ENCODE data around the gene HDAC6. TPM values are rescaled to one million over a fixed set of nuclear protein-coding genes. Genes with fewer than 3 reads are reported as not detected.

The HDAC6 gene
- total and polyA plus RNA-seq, 8 donors = 20.9 to 356 (median 67.3) TPM

GRCh38 chrX:48772602-48773001 lies 29.3 kb upstream of the HDAC6 start:
- H3K4me1 ChIP-seq = no peaks in the 10 kb centered on the region
- H3K4me3 ChIP-seq = no peak overlapping the region
- WGBS, 5 donors = 64 to 92% (median 89%) methylated on average over 6 of the region's 6 CpGs
- H3K27ac ChIP-seq = no peak overlapping the region
- no peaks in the 10 kb centered on the region for H3K9me3 ChIP-seq
- TF ChIP-seq CTCF (IDR thresholded peaks at IDR 0.05) (no peak), POLR2AphosphoS5 (IDR thresholded peaks at IDR 0.05) (no peak), POLR2A (IDR thresholded peaks at IDR 0.05) (no peak), EP300 (IDR thresholded peaks at IDR 0.05) (no peak)
- no peaks in the 10 kb centered on the region for H3K27me3 ChIP-seq
- DNase-seq = no peak
- no peaks in the 10 kb centered on the region for H3K36me3 ChIP-seq
- intact Hi-C loops (cut with DNase I; ENCODE audit: low total_unique reads) = no loop called here

- DNase-seq = no peak
- intact Hi-C loops (cut with DNase I; ENCODE audit: low total_unique reads) = no loop called here
- Histone ChIP-seq H3K36me3 (no peaks in the 10 kb centered on the region), H3K4me3 (no peak overlapping the region), H3K9me3 (no peaks in the 10 kb centered on the region), H3K27me3 (peaks cover 0 to 8% (median 0%) of the 10 kb centered on the region in 3 donors), H3K27ac (no peak overlapping the region), H3K4me1 (no peaks in the 10 kb centered on the region)
- no peak for TF ChIP-seq CTCF (IDR thresholded peaks at IDR 0.05)
- no peak for TF ChIP-seq POLR2A (IDR thresholded peaks at IDR 0.05)
- TF ChIP-seq EP300 (IDR thresholded peaks at IDR 0.05) = no peak
- TF ChIP-seq POLR2AphosphoS5 (IDR thresholded peaks at IDR 0.05) = no peak
- WGBS, 5 donors = 72 to 83% (median 75%) methylated on average over 13 of the region's 13 CpGs
Observed at GRCh38 chrX:48776818-48777439, 24.9 kb upstream of the HDAC6 start.

- no peak overlapping the region for H3K27ac ChIP-seq
- H3K36me3 ChIP-seq = no peaks in the 10 kb centered on the region
- H3K4me3 ChIP-seq = no peak overlapping the region
- H3K4me1 ChIP-seq = no peaks in the 10 kb centered on the region
- peaks cover 0 to 3% (median 0%) of the 10 kb centered on the region in 4 donors for H3K9me3 ChIP-seq
- intact Hi-C loops (cut with DNase I; ENCODE audit: low total_unique reads) = no loop called here
- WGBS, 5 donors = 68 to 89% (median 80%) methylated on average over 7 of the region's 7 CpGs
- H3K27me3 ChIP-seq = peaks cover 0 to 8% (median 0%) of the 10 kb centered on the region in 3 donors
- DNase-seq = no peak
- no peak for TF ChIP-seq POLR2A (IDR thresholded peaks at IDR 0.05)
- TF ChIP-seq POLR2AphosphoS5 (IDR thresholded peaks at IDR 0.05) = no peak
- no peak for TF ChIP-seq EP300 (IDR thresholded peaks at IDR 0.05)
- no peak for TF ChIP-seq CTCF (IDR thresholded peaks at IDR 0.05)
Observed at GRCh38 chrX:48779399-48779798, 22.5 kb upstream of the HDAC6 start.

GRCh38 chrX:48781705-48782104 lies 20.2 kb upstream of the HDAC6 start:
- 83 to 98% (median 91%) methylated on average over 6 of the region's 6 CpGs for WGBS, 5 donors
- H3K27ac ChIP-seq = no peak overlapping the region
- no peak for DNase-seq
- no peaks in the 10 kb centered on the region for H3K4me1 ChIP-seq
- TF ChIP-seq EP300 (IDR thresholded peaks at IDR 0.05) (no peak), POLR2AphosphoS5 (IDR thresholded peaks at IDR 0.05) (no peak), CTCF (IDR thresholded peaks at IDR 0.05) (no peak), POLR2A (IDR thresholded peaks at IDR 0.05) (no peak)
- peaks cover 0 to 3% (median 0%) of the 10 kb centered on the region in 4 donors for H3K9me3 ChIP-seq
- no peaks in the 10 kb centered on the region for H3K36me3 ChIP-seq
- intact Hi-C loops (cut with DNase I; ENCODE audit: low total_unique reads) = no loop called here
- H3K4me3 ChIP-seq = no peak overlapping the region
- peaks cover 0 to 10% (median 8%) of the 10 kb centered on the region in 3 donors for H3K27me3 ChIP-seq
